K562 (cell line): ENCODE measurements around the gene COL23A1. TPM values are rescaled to one million over a fixed set of nuclear protein-coding genes. Genes with fewer than 3 reads are reported as not detected.

Source experiments
- BHLHE40 ChIP-seq: IDR thresholded peaks from 2 replicates; pipeline ENCODE4 v1.6.1; 2011; ENCODE audit warnings: low read length, improper control_type of control experiment
- FOSL1 ChIP-seq: fragments of 200-800 bp; sonication (Bioruptor generic); conservative IDR thresholded peaks from 2 replicates; pipeline ENCODE4 v1.6.1; 2016; ENCODE audit warnings: missing genetic modification characterization, missing compliant biosample characterization
- ILK ChIP-seq: fragments of 450-650 bp; IDR thresholded peaks from 2 replicates; pipeline ENCODE4 v1.6.1; 2016; ENCODE audit warnings: missing genetic modification characterization, low read depth, mild to moderate bottlenecking, missing compliant biosample characterization, moderate library complexity, borderline replicate concordance
- MYBL2 ChIP-seq, 2 experiments: fragments of 450-650 bp in 1 of 2; sonication (generic) in 1 of 2; formaldehyde crosslinking in 1 of 2; IDR thresholded peaks; 2 replicates each; pipeline versions ENCODE4 v1.6.1 to v1.8.1; 2017 to 2022; ENCODE audit warnings: borderline replicate concordance in 1 of 2, inconsistent platforms in 1 of 2, low read depth in 1 of 2, mild to moderate bottlenecking in 1 of 2, missing genetic modification reagents in 1 of 2, moderate library complexity in 1 of 2
- NBN ChIP-seq: fragments of 450-650 bp; IDR thresholded peaks from 2 replicates; pipeline ENCODE4 v1.6.1; 2016; ENCODE audit warnings: low read depth, mild to moderate bottlenecking
- SIN3A ChIP-seq, 2 experiments: fragments of 150-350 bp in 1 of 2; IDR thresholded peaks; 2 replicates each; pipeline ENCODE4 v1.6.1; 2011 to 2016; ENCODE audit warnings: borderline replicate concordance in 2 of 2, low read depth in 2 of 2, low read length in 2 of 2, mild to moderate bottlenecking in 2 of 2, moderate library complexity in 2 of 2; ENCODE audit not compliant: control insufficient read depth in 1 of 2
- ZZZ3 ChIP-seq: fragments of 450-650 bp; IDR thresholded peaks from 2 replicates; pipeline ENCODE4 v1.6.1; 2016; ENCODE audit warnings: antibody characterized with exemption, mild to moderate bottlenecking, moderate library complexity
- polyA plus RNA-seq, 8 experiments: library from polyadenylated mRNA; depleted of rRNA in 4 of 8; stranded (reverse) in 5 of 8; unstranded in 3 of 8; fragments of >200 nt; fragmentation: Nextera tagmentation in 2 of 8; fragmentation: Illumina TruSeq in 1 of 8; extraction: Ambion mirVana in 2 of 8; extraction: Trizol in 1 of 8; gene quantifications; 2 replicates each; pipeline versions ENCODE4 v1.2.1 to v1.2.3, GENCODE V29; 2011 to 2014; ENCODE audit warnings: inconsistent platforms in 1 of 8, missing spikeins in 1 of 8
- total RNA-seq, 7 experiments: library from RNA; depleted of rRNA in 6 of 7; stranded (reverse); fragments of >200 nt in 6 of 7; fragmentation: Illumina TruSeq in 2 of 7; extraction: Trizol in 2 of 7; gene quantifications; 2 replicates each; pipeline versions ENCODE4 v1.2.1 to v1.2.3, GENCODE V29; 2011 to 2021; ENCODE audit warnings: low replicate concordance in 1 of 7
- TF ChIP-seq, protein P1 (sequence below): fragments of 450-650 bp; IDR thresholded peaks from 2 replicates; pipeline ENCODE4 v1.6.1; 2016; ENCODE audit warnings: mild to moderate bottlenecking, moderate library complexity
- TF ChIP-seq, protein P2 (sequence below): fragments of 250-450 bp; sonication (Bioruptor Pico); IDR thresholded peaks from 2 replicates; pipeline ENCODE4 v1.4.0; 2020
- TF ChIP-seq, protein P3 (sequence below), 2 experiments: fragments of 450-650 bp; IDR thresholded peaks; 2 replicates each; pipeline ENCODE4 v1.6.1; 2016
- TF ChIP-seq, protein P4 (sequence below), 2 experiments: fragments of 450-650 bp in 1 of 2; sonication (generic) in 1 of 2; formaldehyde crosslinking in 1 of 2; IDR thresholded peaks in 1 of 2; conservative IDR thresholded peaks in 1 of 2; 2 replicates each; pipeline versions ENCODE4 v1.6.1 to v1.8.1; 2016 to 2023; ENCODE audit warnings: mild to moderate bottlenecking in 2 of 2, moderate library complexity in 2 of 2, inconsistent platforms in 1 of 2, missing genetic modification reagents in 1 of 2

Gene COL23A1
- total and polyA plus RNA-seq, 9 of the 15 experiments (the other 6 are each of a cell fraction or from before 2014, with no cell fraction given): 0.09 TPM; not detected in 8

DNA sequence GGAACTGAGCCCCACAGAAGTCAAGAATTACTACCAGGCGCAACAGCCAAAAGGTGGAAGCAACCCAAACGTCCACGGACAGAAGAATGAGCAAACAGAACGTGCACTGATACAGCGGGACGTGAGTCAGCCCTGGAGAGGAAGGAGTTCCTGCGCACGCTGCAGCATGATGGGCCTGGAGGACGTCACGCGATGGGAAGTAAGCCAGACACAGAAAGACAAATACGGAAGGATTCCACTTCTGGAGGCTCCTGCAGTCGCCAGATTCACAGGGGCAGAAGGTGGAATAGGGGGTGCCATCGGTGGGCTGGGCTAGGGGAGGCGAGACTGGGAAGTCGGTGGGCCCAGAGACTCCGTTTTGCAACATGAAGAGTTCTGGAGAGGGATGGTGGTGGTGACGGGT is 277.3 kb downstream of the COL23A1 start (continued):
- TF ChIP-seq, protein P1, sequence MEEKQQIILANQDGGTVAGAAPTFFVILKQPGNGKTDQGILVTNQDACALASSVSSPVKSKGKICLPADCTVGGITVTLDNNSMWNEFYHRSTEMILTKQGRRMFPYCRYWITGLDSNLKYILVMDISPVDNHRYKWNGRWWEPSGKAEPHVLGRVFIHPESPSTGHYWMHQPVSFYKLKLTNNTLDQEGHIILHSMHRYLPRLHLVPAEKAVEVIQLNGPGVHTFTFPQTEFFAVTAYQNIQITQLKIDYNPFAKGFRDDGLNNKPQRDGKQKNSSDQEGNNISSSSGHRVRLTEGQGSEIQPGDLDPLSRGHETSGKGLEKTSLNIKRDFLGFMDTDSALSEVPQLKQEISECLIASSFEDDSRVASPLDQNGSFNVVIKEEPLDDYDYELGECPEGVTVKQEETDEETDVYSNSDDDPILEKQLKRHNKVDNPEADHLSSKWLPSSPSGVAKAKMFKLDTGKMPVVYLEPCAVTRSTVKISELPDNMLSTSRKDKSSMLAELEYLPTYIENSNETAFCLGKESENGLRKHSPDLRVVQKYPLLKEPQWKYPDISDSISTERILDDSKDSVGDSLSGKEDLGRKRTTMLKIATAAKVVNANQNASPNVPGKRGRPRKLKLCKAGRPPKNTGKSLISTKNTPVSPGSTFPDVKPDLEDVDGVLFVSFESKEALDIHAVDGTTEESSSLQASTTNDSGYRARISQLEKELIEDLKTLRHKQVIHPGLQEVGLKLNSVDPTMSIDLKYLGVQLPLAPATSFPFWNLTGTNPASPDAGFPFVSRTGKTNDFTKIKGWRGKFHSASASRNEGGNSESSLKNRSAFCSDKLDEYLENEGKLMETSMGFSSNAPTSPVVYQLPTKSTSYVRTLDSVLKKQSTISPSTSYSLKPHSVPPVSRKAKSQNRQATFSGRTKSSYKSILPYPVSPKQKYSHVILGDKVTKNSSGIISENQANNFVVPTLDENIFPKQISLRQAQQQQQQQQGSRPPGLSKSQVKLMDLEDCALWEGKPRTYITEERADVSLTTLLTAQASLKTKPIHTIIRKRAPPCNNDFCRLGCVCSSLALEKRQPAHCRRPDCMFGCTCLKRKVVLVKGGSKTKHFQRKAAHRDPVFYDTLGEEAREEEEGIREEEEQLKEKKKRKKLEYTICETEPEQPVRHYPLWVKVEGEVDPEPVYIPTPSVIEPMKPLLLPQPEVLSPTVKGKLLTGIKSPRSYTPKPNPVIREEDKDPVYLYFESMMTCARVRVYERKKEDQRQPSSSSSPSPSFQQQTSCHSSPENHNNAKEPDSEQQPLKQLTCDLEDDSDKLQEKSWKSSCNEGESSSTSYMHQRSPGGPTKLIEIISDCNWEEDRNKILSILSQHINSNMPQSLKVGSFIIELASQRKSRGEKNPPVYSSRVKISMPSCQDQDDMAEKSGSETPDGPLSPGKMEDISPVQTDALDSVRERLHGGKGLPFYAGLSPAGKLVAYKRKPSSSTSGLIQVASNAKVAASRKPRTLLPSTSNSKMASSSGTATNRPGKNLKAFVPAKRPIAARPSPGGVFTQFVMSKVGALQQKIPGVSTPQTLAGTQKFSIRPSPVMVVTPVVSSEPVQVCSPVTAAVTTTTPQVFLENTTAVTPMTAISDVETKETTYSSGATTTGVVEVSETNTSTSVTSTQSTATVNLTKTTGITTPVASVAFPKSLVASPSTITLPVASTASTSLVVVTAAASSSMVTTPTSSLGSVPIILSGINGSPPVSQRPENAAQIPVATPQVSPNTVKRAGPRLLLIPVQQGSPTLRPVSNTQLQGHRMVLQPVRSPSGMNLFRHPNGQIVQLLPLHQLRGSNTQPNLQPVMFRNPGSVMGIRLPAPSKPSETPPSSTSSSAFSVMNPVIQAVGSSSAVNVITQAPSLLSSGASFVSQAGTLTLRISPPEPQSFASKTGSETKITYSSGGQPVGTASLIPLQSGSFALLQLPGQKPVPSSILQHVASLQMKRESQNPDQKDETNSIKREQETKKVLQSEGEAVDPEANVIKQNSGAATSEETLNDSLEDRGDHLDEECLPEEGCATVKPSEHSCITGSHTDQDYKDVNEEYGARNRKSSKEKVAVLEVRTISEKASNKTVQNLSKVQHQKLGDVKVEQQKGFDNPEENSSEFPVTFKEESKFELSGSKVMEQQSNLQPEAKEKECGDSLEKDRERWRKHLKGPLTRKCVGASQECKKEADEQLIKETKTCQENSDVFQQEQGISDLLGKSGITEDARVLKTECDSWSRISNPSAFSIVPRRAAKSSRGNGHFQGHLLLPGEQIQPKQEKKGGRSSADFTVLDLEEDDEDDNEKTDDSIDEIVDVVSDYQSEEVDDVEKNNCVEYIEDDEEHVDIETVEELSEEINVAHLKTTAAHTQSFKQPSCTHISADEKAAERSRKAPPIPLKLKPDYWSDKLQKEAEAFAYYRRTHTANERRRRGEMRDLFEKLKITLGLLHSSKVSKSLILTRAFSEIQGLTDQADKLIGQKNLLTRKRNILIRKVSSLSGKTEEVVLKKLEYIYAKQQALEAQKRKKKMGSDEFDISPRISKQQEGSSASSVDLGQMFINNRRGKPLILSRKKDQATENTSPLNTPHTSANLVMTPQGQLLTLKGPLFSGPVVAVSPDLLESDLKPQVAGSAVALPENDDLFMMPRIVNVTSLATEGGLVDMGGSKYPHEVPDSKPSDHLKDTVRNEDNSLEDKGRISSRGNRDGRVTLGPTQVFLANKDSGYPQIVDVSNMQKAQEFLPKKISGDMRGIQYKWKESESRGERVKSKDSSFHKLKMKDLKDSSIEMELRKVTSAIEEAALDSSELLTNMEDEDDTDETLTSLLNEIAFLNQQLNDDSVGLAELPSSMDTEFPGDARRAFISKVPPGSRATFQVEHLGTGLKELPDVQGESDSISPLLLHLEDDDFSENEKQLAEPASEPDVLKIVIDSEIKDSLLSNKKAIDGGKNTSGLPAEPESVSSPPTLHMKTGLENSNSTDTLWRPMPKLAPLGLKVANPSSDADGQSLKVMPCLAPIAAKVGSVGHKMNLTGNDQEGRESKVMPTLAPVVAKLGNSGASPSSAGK: peak; percentile 24; the same call in 1 of the 2 replicates
- peak; percentile 38; the same call in 1 of the 2 replicates for TF ChIP-seq FOSL1 (tag)
- TF ChIP-seq, protein P2, sequence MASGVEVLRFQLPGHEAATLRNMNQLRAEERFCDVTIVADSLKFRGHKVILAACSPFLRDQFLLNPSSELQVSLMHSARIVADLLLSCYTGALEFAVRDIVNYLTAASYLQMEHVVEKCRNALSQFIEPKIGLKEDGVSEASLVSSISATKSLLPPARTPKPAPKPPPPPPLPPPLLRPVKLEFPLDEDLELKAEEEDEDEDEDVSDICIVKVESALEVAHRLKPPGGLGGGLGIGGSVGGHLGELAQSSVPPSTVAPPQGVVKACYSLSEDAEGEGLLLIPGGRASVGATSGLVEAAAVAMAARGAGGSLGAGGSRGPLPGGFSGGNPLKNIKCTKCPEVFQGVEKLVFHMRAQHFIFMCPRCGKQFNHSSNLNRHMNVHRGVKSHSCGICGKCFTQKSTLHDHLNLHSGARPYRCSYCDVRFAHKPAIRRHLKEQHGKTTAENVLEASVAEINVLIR (CRISPR knock-in tag): 0 out of 2 replicates have a peak, but pooled peaks have one; percentile 24
- TF ChIP-seq, protein P3, sequence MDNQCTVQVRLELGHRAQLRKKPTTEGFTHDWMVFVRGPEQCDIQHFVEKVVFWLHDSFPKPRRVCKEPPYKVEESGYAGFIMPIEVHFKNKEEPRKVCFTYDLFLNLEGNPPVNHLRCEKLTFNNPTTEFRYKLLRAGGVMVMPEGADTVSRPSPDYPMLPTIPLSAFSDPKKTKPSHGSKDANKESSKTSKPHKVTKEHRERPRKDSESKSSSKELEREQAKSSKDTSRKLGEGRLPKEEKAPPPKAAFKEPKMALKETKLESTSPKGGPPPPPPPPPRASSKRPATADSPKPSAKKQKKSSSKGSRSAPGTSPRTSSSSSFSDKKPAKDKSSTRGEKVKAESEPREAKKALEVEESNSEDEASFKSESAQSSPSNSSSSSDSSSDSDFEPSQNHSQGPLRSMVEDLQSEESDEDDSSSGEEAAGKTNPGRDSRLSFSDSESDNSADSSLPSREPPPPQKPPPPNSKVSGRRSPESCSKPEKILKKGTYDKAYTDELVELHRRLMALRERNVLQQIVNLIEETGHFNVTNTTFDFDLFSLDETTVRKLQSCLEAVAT (IDR thresholded peaks at IDR 0.05): no peak
- no peak for TF ChIP-seq ILK
- peak; percentile 79 for TF ChIP-seq BHLHE40
- TF ChIP-seq, protein P4, sequence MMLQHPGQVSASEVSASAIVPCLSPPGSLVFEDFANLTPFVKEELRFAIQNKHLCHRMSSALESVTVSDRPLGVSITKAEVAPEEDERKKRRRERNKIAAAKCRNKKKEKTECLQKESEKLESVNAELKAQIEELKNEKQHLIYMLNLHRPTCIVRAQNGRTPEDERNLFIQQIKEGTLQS (IDR thresholded peaks at IDR 0.05): peak; percentile 12; the same call in 1 of the 2 replicates
- TF ChIP-seq, protein P4 (CRISPR knock-in tag; conservative IDR thresholded peaks at IDR 0.05): no peak
- no peak for TF ChIP-seq NBN
- TF ChIP-seq MYBL2 (IDR thresholded peaks at IDR 0.05; ENCODE audit: low read depth): no peak
- TF ChIP-seq MYBL2 (CRISPR knock-in tag; IDR thresholded peaks at IDR 0.05; ENCODE audit: borderline replicate concordance): no peak
- no peak for TF ChIP-seq ZZZ3
- no peak for TF ChIP-seq SIN3A (IDR thresholded peaks at IDR 0.05; ENCODE audit: borderline replicate concordance in 2 of 2, control insufficient read depth in 1 of 2, low read depth in 2 of 2, low read length in 2 of 2)
